ACC112 (cell line): ENCODE data around the gene MACROD2.

Experiments used
- H2AFZ ChIP-seq: fragments of 200-600 bp; sonication (generic); one replicate; pipeline ENCODE4 v1.6.0; 2017; ENCODE audit warnings: antibody characterized with exemption, low read length; ENCODE audit not compliant: unreplicated experiment
- H3K27ac ChIP-seq: fragments of 200-600 bp; sonication (generic); 2 replicates; pipeline ENCODE4 v1.5.1; 2014; ENCODE audit warnings: low read depth, mild to moderate bottlenecking, antibody characterized with exemption, low read length, moderate library complexity
- H3K27me3 ChIP-seq: fragments of 200-600 bp; sonication (generic); 2 replicates; pipeline ENCODE4 v1.6.1; 2014; ENCODE audit warnings: mild to moderate bottlenecking, antibody characterized with exemption, low read length, moderate library complexity, mixed read lengths; ENCODE audit not compliant: insufficient read depth
- H3K36me3 ChIP-seq: fragments of 200-600 bp; sonication (generic); 2 replicates; pipeline ENCODE4 v1.6.1; 2016; ENCODE audit warnings: mild to moderate bottlenecking, antibody characterized with exemption, low read length, moderate library complexity, mixed read lengths; ENCODE audit not compliant: insufficient read depth
- H3K4me1 ChIP-seq: fragments of 200-600 bp; sonication (generic); one replicate; pipeline ENCODE4 v1.6.1; 2016; ENCODE audit warnings: low read length, mixed read lengths; ENCODE audit not compliant: insufficient read depth, unreplicated experiment, control insufficient read depth
- H3K4me3 ChIP-seq: fragments of 200-600 bp; sonication (generic); 2 replicates; pipeline ENCODE4 v1.5.1; 2014; ENCODE audit warnings: mild to moderate bottlenecking, low read depth, low read length
- H3K79me2 ChIP-seq: fragments of 200-600 bp; sonication (generic); one replicate; pipeline ENCODE4 v1.6.0; 2016; ENCODE audit warnings: low read length; ENCODE audit not compliant: control insufficient read depth, unreplicated experiment, insufficient read depth

The MACROD2 gene

DNA sequence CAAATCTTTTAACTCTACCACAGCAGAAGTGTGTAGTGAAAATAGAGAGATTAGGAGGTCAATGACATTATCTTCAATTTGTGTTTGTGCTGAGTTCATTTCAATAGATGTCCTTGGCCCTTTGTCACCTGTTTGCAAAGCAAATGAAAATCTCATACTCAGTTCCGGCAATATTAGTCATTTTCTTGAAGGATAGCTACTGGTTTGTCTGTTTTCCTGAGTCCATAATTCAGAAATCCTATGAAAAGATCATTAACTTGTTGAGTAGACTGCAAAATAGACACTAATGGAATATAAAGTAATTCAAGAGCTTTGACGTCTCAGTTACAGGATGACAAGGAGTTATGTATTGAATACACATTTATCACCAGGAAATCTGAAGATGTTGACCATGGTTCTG is 1163.2 kb downstream of the MACROD2 start:
- Histone ChIP-seq H3K4me1 (no peaks in the 10 kb centered on the region), H2AFZ (no peak overlapping the region), H3K4me3 (no peak overlapping the region), H3K79me2 (no peaks in the 10 kb centered on the region), H3K36me3 (no peaks in the 10 kb centered on the region), H3K27me3 (no peaks in the 10 kb centered on the region), H3K27ac (no peak overlapping the region)

DNA sequence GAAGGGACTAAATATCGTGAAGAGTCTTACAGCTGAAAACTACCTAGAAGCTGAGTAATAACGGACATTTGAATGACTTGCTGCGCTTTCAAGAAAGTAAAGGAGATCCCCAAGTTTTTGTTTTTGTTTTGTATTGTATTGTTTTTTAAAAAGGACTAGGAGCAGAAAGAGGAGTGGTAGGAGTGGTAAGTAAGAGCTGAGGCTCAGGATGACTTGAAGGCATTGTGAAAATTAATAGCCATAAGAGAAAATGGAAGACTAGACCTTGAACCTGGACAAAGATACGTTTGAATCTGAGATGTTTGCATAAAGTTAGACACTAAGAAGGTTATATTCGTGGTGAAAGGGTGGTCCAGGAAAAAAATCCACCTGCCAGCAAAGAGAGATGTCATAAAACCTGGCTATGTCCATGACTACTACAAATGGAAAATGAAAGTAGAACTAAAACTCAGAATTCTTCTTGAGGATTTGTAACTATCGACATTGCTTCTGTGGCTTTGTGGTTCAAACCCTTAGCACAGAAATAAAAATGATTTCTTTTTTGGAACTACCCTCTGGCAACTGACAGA is 1166.8 kb downstream of the MACROD2 start:
- Histone ChIP-seq H3K4me3 (peak overlapping the region; percentile 69), H3K27me3 (no peaks in the 10 kb centered on the region), H2AFZ (peak overlapping the region; percentile 19), H3K36me3 (no peaks in the 10 kb centered on the region), H3K79me2 (no peaks in the 10 kb centered on the region), H3K4me1 (no peaks in the 10 kb centered on the region), H3K27ac (no peak overlapping the region)

DNA sequence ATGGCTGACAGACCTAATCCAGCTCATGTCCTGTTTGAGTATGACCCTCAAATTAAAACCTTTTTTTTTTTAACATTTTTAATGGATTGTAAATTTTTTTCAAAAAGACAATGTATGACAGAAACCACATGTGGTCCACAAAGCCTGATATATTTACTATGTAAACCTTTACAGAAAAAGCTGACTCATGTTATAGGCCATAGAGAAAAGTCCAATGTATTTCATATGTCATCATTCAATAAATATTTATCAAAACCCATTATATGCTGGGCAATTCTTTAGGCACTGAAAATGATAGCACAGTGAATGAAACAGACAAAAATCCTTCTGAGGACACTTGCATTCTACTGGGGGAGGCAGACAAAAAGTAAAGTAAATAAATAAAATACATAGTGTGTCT is 1168.3 kb downstream of the MACROD2 start:
- H3K36me3 ChIP-seq: no peaks in the 10 kb centered on the region
- H2AFZ ChIP-seq: no peak overlapping the region
- no peaks in the 10 kb centered on the region for H3K79me2 ChIP-seq
- H3K27ac ChIP-seq: no peak overlapping the region
- H3K27me3 ChIP-seq: no peaks in the 10 kb centered on the region
- H3K4me1 ChIP-seq: no peaks in the 10 kb centered on the region
- H3K4me3 ChIP-seq: no peak overlapping the region

DNA sequence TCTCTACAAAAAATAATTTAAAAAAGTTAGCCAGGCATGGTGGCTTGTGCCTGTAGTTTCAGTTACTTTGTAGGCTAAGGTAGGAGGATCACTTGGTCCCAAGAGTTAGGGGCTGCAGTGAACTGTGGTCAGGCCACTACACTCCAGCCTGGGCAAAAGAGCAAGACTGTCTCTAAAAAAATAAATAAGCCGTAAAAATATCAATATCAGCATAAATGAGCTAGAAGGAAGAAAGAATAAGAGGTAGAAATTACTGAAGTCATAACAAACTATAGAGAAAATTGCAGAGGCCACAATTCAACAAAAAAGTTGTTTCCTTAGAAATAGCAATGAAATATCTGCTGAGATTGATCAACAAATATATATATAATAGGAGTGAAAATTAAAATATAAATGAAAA is 1169.4 kb downstream of the MACROD2 start:
- Histone ChIP-seq H3K79me2 (no peaks in the 10 kb centered on the region), H2AFZ (no peak overlapping the region), H3K36me3 (no peaks in the 10 kb centered on the region), H3K4me1 (no peaks in the 10 kb centered on the region), H3K27ac (no peak overlapping the region), H3K27me3 (no peaks in the 10 kb centered on the region), H3K4me3 (no peak overlapping the region)

DNA sequence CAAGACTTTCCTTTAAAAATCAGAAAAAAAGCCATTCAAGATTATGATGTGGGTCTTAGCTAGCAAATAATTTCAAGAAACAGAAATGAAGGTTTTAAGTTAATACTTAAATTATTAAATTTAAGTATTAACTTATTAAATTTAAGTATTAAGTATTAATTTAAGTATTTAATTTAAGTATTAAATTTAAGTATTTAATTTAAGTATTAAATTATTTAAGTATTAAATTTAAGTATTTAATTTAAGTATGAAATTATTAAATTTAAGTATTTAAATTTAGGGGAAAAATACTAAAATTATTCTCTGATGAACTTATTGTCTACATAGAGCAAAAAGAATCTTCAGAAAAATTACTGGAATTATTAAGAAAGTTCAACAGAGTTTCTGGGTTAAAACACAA is 1171.4 kb downstream of the MACROD2 start:
- Histone ChIP-seq H3K4me1 (no peaks in the 10 kb centered on the region), H3K4me3 (no peak overlapping the region), H3K27ac (no peak overlapping the region), H3K36me3 (no peaks in the 10 kb centered on the region), H2AFZ (no peak overlapping the region), H3K79me2 (no peaks in the 10 kb centered on the region), H3K27me3 (no peaks in the 10 kb centered on the region)

DNA sequence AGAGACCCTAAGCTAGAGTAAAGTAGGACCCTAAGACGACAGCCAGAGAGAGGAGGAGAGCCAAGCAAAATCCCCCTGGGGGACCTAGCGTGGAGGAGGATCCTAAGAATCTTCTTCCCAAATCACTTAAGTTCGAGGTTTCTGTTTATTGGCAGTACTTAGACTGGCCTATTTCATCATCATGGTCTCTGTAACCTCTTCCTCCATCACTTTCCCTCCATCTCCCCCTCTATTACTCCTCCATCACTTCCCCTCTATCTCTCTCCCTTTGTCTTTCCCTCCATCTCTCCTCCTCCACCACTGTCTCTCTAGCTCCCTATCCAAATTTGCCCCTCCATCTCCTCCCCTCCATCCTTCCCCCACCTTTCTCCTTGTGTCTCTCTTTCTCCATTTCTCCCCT is 1175.7 kb downstream of the MACROD2 start:
- Histone ChIP-seq H3K36me3 (no peaks in the 10 kb centered on the region), H3K4me1 (no peaks in the 10 kb centered on the region), H3K4me3 (no peak overlapping the region), H2AFZ (no peak overlapping the region), H3K79me2 (no peaks in the 10 kb centered on the region), H3K27ac (no peak overlapping the region), H3K27me3 (no peaks in the 10 kb centered on the region)

DNA sequence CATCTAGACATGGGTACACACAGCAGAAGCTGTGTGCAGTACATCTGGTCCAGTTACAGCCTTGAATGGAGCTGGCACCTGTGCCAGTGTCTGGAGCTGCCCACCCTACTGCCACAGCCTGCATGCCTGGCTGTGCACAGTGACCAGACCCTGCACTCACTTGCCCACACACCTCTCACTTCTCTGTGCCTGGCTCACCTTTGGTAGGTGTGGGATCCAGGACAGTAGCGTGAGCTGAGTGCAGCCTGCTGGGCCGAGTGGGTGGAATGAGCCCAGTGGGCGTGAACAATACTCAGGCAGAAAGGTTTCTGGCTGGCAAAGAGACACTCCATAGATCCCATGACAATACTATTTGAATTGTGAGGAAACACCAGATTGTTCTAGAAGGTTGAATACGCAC is 1181.6 kb downstream of the MACROD2 start:
- H3K27me3 ChIP-seq: no peaks in the 10 kb centered on the region
- no peaks in the 10 kb centered on the region for H3K4me1 ChIP-seq
- no peaks in the 10 kb centered on the region for H3K36me3 ChIP-seq
- H3K4me3 ChIP-seq: no peak overlapping the region
- H3K79me2 ChIP-seq: no peaks in the 10 kb centered on the region
- no peak overlapping the region for H2AFZ ChIP-seq
- no peak overlapping the region for H3K27ac ChIP-seq

DNA sequence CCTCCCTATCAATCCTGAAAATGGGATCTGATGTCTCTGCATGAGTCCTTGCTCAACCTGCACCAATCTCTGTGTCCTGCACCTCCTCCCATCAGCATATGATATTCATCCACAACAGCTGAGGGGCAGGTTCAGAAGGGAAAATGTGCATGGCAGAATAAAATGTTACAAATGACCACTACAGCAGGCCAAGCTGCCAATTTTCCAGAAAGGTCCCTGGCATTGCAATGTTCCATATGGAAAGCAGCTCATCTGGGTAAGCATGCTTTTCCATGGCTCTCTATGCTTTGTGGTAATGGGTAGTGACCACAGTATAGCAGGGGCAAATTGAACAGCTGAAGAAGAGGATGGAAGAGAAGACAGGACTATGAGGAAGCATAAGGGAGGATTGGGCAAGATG is 1183.3 kb downstream of the MACROD2 start:
- no peaks in the 10 kb centered on the region for H3K4me1 ChIP-seq
- no peaks in the 10 kb centered on the region for H3K27me3 ChIP-seq
- no peaks in the 10 kb centered on the region for H3K36me3 ChIP-seq
- no peak overlapping the region for H3K27ac ChIP-seq
- H3K79me2 ChIP-seq: no peaks in the 10 kb centered on the region
- H3K4me3 ChIP-seq: no peak overlapping the region
- H2AFZ ChIP-seq: no peak overlapping the region

DNA sequence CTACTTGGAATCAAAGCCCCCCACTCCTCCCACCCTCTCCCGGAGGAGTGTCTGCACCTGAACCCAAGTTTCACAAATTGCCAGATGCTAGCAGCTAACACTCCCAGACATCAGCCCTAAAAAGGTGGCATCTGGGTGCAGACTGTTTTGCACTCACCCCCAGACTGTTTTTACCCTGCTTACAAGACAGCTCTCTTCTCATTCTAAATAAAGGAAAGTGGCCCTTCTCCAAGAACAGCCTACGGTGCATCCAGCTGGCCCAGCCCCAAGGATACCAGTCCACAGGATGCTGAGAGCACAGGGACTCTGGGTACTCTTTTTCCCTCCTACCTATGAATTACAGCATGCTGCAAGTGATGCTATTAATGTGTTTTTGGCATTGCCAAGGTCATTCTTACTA is 1184.1 kb downstream of the MACROD2 start:
- Histone ChIP-seq H2AFZ (no peak overlapping the region), H3K4me1 (no peaks in the 10 kb centered on the region), H3K27ac (no peak overlapping the region), H3K79me2 (no peaks in the 10 kb centered on the region), H3K4me3 (no peak overlapping the region), H3K36me3 (no peaks in the 10 kb centered on the region), H3K27me3 (no peaks in the 10 kb centered on the region)

DNA sequence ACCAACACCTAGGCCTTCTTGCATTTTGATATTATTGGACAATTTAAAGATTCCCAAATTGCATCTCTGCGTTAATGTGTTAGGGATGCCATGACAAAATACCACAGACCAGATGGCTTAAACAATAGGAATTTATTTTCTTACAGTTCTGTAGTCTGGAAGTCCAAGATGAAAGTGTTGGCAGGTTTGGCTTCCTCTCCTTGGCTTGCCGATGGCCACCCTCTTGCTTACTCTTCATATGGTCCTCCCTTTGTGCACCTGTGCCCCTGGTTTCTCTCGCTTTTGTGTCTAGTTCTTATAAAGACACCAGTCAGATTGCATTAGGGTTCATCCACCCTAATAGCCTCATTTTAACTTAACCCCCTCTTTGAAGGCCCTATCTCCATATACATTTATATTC is 1184.5 kb downstream of the MACROD2 start:
- no peaks in the 10 kb centered on the region for H3K79me2 ChIP-seq

DNA sequence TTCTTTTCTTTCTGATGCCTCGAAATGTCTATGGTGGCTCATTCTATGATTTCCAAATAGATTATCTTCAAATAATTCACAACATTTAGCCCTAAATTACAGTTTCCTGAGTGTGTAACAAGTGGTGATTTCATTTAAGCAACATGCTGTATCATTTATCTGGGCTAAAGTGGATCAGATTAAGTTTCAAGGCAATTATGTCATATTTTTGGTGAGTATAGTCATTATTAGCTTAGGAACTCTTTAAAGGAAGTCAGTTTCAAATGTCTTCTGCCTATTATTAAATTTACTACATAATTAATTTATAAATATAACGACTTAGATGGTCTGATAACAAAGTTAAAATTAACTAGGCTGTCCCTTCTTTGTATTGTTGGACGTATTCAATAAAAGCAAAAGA is 1190.0 kb downstream of the MACROD2 start:
- Histone ChIP-seq H3K4me3 (no peak overlapping the region), H3K27me3 (no peaks in the 10 kb centered on the region), H3K27ac (no peak overlapping the region), H3K79me2 (no peaks in the 10 kb centered on the region), H3K36me3 (no peaks in the 10 kb centered on the region), H3K4me1 (no peaks in the 10 kb centered on the region), H2AFZ (no peak overlapping the region)

More for the DNA sequence above, 1184.5 kb downstream of the MACROD2 start:
- no peak overlapping the region for H2AFZ ChIP-seq
- H3K27me3 ChIP-seq: no peaks in the 10 kb centered on the region
- no peaks in the 10 kb centered on the region for H3K36me3 ChIP-seq
- no peak overlapping the region for H3K4me3 ChIP-seq
- no peak overlapping the region for H3K27ac ChIP-seq
- no peaks in the 10 kb centered on the region for H3K4me1 ChIP-seq
